Activated naive CD4-positive, alpha-beta T cell treated with anti-CD3 and anti-CD28 coated beads for 36 hours (primary cell): ENCODE results near the gene VTCN1. TPM values are rescaled to one million over a fixed set of nuclear protein-coding genes. Genes with fewer than 3 reads are reported as not detected.

ENCODE experiments used
- CTCF ChIA-PET: fragments of 350-600 bp; sonication (Branson Sonifier 250); formaldehyde crosslinking; loops from one replicate; lab custom pipeline; 2021; ENCODE audit warnings: antibody characterized with exemption; lab: Charles Lee
- DNase-seq: peaks from one replicate; pipeline ENCODE4 v3.0.0-alpha.2; 2020
- H3K27ac Mint-ChIP-seq: one replicate; pipeline ENCODE4 v1.8.0; 2021; ENCODE audit warnings: mild to moderate bottlenecking, mixed read lengths
- H3K27me3 Mint-ChIP-seq: one replicate; pipeline ENCODE4 v1.8.0; 2021; ENCODE audit warnings: low read depth, mixed read lengths
- H3K36me3 Mint-ChIP-seq: one replicate; pipeline ENCODE4 v1.8.0; 2021; ENCODE audit warnings: low read depth, mixed read lengths
- H3K4me1 Mint-ChIP-seq: one replicate; pipeline ENCODE4 v1.8.0; 2021; ENCODE audit warnings: low read depth, mixed read lengths
- H3K4me3 Mint-ChIP-seq: one replicate; pipeline ENCODE4 v1.8.0; 2021; ENCODE audit warnings: mild to moderate bottlenecking, moderate library complexity, mixed read lengths
- H3K9me3 Mint-ChIP-seq: one replicate; pipeline ENCODE4 v1.8.0; 2021; ENCODE audit warnings: mixed read lengths
- intact Hi-C: fragments of 100-400 bp; cut with micrococcal nuclease; formaldehyde crosslinking; loops from one replicate; pipeline ENCODE4 v1.15.1; 2023
- total RNA-seq, 2 experiments: library from RNA; stranded (reverse); gene quantifications; one replicate each; pipeline ENCODE4 v1.2.3, GENCODE V29; 2021

The VTCN1 gene
- total RNA-seq, 2 experiments from 2014 or later = not detected

DNA sequence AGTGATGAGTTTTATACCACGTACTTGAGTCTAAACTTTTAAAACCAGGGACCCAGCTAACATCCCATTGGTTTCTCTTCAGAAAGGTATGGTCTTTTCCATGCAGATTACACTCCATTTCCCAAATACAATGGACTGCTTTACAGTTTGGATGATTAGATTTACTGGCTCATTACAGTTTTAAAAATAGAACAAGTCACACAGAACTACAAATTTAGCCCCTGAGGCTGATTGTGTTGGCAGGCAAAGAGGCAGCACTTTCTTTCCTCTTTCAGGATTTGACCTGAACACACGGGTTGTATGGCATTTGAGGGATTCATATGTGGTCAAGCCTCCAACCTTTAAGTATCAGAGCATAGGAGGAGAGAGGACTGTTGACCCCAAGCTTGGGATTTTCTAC is 21.8 kb upstream of the VTCN1 start:
- Mint-ChIP-seq H3K36me3 (no peaks in the 10 kb centered on the region), H3K4me1 (no peaks in the 10 kb centered on the region), H3K4me3 (no peak overlapping the region), H3K27me3 (no peaks in the 10 kb centered on the region), H3K9me3 (no peaks in the 10 kb centered on the region), H3K27ac (no peak overlapping the region)
- intact Hi-C loops = no loop called here
- CTCF ChIA-PET = no interaction called here
- DNase-seq = no peak

DNA sequence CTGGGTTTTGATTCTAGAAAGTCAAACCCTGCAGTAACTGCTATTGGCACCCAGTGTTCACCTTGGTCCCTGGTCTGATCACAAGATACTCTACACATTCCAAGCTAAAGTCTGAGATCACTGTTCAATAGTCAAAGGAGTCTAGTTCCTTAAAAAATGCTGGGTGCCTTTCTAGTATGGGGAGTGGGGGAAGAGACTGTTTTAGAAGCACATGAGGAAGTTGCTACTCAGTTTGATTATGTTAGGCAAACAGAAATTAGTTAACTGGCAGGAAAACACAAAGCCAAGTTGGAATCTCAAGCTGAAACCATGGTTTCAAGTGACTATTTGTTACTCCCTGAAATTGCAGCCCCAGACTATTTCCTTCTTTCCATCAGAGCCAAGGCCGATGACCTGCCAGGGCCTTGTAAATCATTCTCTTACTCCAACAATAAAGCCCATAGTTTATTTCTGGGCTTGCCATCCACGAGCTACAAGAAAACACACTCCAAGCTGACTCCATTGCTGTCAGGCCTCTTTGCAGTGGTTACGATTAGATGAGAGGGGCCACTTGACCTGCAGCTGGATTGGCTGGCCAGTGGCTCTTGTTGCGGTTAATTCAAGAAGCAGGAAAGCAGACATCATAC is 21.1 kb upstream of the VTCN1 start:
- DNase-seq = no peak
- CTCF ChIA-PET = no interaction called here
- H3K27ac Mint-ChIP-seq = no peak overlapping the region
- intact Hi-C loops = no loop called here
- no peaks in the 10 kb centered on the region for H3K36me3 Mint-ChIP-seq
- H3K27me3 Mint-ChIP-seq = no peaks in the 10 kb centered on the region
- H3K4me1 Mint-ChIP-seq = no peaks in the 10 kb centered on the region
- H3K9me3 Mint-ChIP-seq = no peaks in the 10 kb centered on the region
- no peak overlapping the region for H3K4me3 Mint-ChIP-seq

DNA sequence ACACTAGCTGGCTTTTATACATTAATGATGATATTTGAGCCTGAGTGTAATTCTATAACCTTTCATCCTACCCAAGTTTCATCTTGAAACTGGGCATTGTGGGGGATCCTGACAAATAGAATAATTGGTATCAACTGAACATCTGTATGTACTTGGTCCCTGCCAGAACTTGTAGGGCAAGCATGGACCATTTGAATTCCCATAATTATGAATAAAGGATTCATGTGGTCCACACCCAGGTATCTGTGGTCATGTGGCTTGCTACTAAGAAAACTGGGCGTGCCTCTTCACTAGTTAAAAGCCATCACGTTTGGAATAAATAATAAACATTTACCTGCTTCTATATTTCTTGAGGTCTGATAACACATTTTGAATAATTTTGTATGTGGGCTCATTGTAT is 20.6 kb upstream of the VTCN1 start:
- CTCF ChIA-PET = no interaction called here
- Mint-ChIP-seq H3K4me1 (no peaks in the 10 kb centered on the region), H3K27me3 (no peaks in the 10 kb centered on the region), H3K9me3 (no peaks in the 10 kb centered on the region), H3K36me3 (no peaks in the 10 kb centered on the region), H3K4me3 (no peak overlapping the region), H3K27ac (no peak overlapping the region)
- intact Hi-C loops = no loop called here
- no peak for DNase-seq

DNA sequence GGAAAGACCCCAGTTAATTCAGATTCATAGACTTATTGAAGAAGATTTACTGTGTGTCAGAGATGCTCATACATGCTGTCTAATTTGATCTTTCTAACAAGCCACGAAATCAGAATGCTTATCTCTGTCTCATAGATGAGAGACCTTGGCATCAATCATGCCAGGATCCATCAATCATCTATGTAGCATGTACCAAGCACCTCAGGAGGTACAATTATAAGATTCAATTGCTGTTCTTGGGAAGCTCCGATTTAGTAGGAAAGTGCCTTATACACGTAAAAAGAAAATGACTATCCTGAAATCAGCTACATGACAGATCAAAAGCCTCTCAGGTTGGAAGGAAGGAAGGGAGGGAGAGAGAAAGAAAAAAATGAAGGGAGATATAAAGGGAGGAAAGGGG is 18.5 kb upstream of the VTCN1 start:
- H3K27ac Mint-ChIP-seq = no peak overlapping the region
- no peaks in the 10 kb centered on the region for H3K27me3 Mint-ChIP-seq
- CTCF ChIA-PET = no interaction called here
- H3K4me3 Mint-ChIP-seq = no peak overlapping the region
- H3K36me3 Mint-ChIP-seq = no peaks in the 10 kb centered on the region
- H3K9me3 Mint-ChIP-seq = no peaks in the 10 kb centered on the region
- no peak for DNase-seq
- H3K4me1 Mint-ChIP-seq = no peaks in the 10 kb centered on the region
- intact Hi-C loops = no loop called here

DNA sequence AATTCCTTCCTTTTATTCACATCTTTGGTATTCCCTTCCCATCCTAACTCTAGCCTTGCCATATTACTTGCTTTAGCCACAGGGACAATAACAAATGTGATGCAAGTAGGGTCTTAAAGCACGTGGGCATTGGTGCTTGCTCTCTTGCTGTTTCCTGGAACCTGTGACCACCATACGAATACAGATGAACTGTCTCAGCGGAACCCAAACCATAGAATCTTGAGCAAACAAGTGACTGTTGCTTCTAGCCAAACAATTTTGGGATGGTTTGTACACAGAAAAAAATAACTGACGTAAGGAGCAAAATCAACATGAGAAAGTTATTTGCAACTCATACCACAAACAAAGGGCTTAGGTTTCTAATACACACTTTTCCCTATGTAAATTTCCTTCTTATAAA is 15.2 kb upstream of the VTCN1 start:
- Mint-ChIP-seq H3K36me3 (no peaks in the 10 kb centered on the region), H3K27me3 (no peaks in the 10 kb centered on the region), H3K27ac (no peak overlapping the region), H3K4me3 (no peak overlapping the region), H3K9me3 (peaks cover 5% of the 10 kb centered on the region), H3K4me1 (no peaks in the 10 kb centered on the region)
- intact Hi-C loops = no loop called here
- no peak for DNase-seq
- CTCF ChIA-PET = no interaction called here

DNA sequence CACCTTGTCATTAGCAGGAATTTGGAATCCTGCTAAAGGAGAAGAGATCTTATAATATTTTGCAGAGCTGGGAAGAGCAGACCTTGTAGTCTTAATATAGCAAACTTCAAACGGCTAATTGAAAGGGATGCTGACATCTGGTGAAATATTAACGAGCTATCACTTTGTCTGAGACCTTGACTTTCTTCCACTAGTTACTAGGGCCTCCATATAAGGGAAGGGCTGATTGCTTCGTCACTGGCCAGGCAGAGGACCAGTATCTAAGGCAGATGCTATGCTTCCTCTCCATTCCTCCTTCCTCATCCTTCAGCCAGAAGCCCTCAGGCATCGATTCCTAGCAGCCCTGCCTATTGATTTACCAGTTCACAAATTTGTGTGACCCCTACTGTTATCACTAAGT is 6.0 kb upstream of the VTCN1 start:
- H3K4me1 Mint-ChIP-seq = no peaks in the 10 kb centered on the region
- intact Hi-C loops = no loop called here
- peaks cover 10% of the 10 kb centered on the region for H3K9me3 Mint-ChIP-seq
- no peak overlapping the region for H3K27ac Mint-ChIP-seq
- no peak overlapping the region for H3K4me3 Mint-ChIP-seq
- H3K36me3 Mint-ChIP-seq = no peaks in the 10 kb centered on the region
- H3K27me3 Mint-ChIP-seq = no peaks in the 10 kb centered on the region
- CTCF ChIA-PET = no interaction called here
- DNase-seq = no peak

DNA sequence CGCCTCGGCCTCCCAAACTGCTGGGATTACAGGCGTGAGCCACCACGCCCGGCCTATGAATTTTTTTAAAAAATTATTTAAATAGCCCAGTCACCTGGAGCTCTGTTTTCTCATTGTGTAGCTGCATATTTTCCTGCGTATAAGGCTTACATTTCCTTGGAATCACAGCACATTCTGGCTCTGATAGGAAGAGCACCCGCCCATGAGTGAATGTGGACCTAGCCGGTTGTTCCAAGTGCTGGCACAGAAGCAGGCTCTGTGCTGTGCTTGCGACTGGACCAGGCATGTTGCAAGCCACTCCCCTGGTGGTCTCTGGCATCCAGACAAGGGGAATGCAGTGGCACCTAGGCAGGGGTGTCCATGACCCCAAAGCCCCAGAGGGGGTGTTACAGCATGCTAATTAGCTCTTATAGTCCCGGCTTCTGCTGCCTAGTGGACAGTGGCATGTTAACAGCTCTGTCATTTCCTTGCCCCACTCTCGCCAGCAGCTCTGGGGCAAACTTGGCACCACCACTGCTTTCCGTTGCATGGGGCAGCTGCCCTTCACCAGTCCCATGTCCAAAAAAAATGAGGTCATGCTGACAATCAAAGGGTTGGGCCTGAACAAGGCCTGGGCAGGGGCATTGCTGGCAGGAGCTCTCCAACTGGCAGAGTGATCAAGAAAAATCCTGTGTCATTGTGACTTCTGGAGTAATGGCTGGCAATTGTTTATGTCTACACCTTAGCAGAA is 5.2 kb upstream of the VTCN1 start:
- H3K27me3 Mint-ChIP-seq = no peaks in the 10 kb centered on the region
- no peaks in the 10 kb centered on the region for H3K4me1 Mint-ChIP-seq
- no peaks in the 10 kb centered on the region for H3K36me3 Mint-ChIP-seq
- no peak overlapping the region for H3K4me3 Mint-ChIP-seq
- CTCF ChIA-PET = no interaction called here
- intact Hi-C loops = no loop called here
- DNase-seq = no peak
- no peak overlapping the region for H3K27ac Mint-ChIP-seq
- peaks cover 8% of the 10 kb centered on the region for H3K9me3 Mint-ChIP-seq

DNA sequence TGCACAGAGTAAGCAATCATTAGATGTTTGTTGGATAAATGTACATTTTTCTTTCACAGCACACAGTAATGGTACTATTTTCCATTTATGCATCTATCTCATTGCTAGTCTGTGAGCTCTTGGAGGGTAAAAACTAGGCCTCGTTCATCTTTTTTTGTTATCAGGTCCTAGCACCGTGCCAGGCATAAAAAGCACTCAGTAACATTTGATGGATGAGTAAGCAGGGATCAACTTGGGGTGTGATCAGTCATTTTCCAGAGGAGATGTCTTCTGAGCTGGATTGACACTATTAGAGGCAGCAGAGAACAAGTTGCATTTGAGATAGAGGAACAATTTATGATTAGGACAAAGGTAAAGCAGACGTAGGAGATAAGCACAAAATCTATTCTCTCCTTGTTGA is 4.3 kb upstream of the VTCN1 start:
- intact Hi-C loops = no loop called here
- CTCF ChIA-PET = no interaction called here
- Mint-ChIP-seq H3K27ac (no peak overlapping the region), H3K27me3 (no peaks in the 10 kb centered on the region), H3K4me3 (no peak overlapping the region), H3K36me3 (no peaks in the 10 kb centered on the region), H3K4me1 (no peaks in the 10 kb centered on the region), H3K9me3 (peaks cover 5% of the 10 kb centered on the region)
- DNase-seq = no peak

DNA sequence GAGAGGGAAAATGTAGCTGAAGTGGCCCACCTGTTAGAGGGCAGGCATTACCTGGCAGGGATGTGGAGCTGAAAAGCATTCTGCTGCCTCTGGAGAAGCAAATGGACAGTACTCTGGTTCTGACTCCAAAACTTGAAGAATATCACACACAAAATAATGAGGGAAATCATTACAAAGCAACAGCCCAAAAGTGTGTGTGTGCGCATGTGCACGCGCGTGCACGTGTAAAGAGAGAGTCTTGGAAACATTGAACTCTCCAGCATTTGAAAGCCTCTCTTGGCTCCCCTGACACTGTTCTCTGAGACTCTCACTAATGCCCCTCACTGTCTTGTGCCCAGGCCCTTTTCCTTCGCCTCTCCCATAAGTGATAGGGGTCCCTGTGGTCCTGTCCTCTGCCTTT is 2.3 kb upstream of the VTCN1 start:
- DNase-seq = no peak
- no peaks in the 10 kb centered on the region for H3K9me3 Mint-ChIP-seq
- H3K27me3 Mint-ChIP-seq = peaks cover 5% of the 10 kb centered on the region
- CTCF ChIA-PET = no interaction called here
- H3K36me3 Mint-ChIP-seq = no peaks in the 10 kb centered on the region
- no peaks in the 10 kb centered on the region for H3K4me1 Mint-ChIP-seq
- no peak overlapping the region for H3K4me3 Mint-ChIP-seq
- intact Hi-C loops = no loop called here
- H3K27ac Mint-ChIP-seq = no peak overlapping the region

DNA sequence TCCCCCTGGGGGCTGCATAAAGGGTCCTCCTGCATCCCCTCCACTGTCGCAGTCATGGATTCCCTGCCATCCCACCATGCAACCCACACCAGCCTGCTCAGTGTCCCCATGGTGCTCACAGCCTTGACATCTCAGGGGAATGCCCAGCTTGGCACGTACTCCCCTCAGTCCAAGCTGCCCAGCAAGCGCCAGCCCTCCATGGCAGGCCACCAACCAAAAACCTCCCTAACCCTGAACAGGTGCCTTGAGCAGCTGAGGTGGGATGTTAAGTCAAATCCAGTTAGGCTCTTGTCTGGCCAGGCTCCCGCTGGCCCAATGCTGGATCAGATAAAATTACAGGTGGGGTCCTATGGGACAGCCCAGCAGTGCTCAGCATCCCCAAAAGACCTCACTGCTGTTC is 341 bp downstream of the VTCN1 start:
- peaks cover 11% of the 10 kb centered on the region for H3K27me3 Mint-ChIP-seq

DNA sequence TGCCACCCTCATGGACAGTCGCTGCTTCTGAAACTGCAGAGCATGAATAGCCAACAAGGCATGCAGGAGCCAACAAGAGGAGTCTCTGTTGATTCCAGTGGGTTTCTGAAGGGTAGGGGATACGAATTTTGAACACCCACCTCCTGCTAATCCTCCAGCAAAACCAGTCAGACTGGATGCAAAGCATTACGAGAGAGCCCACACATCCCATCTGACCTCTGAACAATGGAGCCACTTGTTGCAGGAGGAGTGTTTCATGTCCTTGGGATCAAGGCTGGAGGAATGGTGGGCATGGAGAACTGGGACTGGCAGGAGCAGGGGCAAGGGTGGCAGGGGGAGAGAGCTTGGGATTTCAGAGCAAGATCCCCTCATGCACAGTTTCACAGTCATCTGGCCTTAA is 1.6 kb downstream of the VTCN1 start:
- H3K9me3 Mint-ChIP-seq = no peaks in the 10 kb centered on the region
- intact Hi-C loops = no loop called here
- no peaks in the 10 kb centered on the region for H3K4me1 Mint-ChIP-seq
- H3K4me3 Mint-ChIP-seq = no peak overlapping the region
- no peak overlapping the region for H3K27ac Mint-ChIP-seq
- CTCF ChIA-PET = no interaction called here
- no peaks in the 10 kb centered on the region for H3K36me3 Mint-ChIP-seq
- H3K27me3 Mint-ChIP-seq = peaks cover 12% of the 10 kb centered on the region
- no peak for DNase-seq

More for the DNA sequence above, 341 bp downstream of the VTCN1 start:
- Mint-ChIP-seq H3K27ac (no peak overlapping the region), H3K9me3 (no peaks in the 10 kb centered on the region), H3K4me1 (no peaks in the 10 kb centered on the region), H3K36me3 (no peaks in the 10 kb centered on the region), H3K4me3 (no peak overlapping the region)
- intact Hi-C loops = no loop called here
- no peak for DNase-seq
- CTCF ChIA-PET = interaction anchor here (0.8 kb wide), 1 partner anchor 10 kb away, joined by 3 read pairs; no protein-coding TSS in a partner anchor

DNA sequence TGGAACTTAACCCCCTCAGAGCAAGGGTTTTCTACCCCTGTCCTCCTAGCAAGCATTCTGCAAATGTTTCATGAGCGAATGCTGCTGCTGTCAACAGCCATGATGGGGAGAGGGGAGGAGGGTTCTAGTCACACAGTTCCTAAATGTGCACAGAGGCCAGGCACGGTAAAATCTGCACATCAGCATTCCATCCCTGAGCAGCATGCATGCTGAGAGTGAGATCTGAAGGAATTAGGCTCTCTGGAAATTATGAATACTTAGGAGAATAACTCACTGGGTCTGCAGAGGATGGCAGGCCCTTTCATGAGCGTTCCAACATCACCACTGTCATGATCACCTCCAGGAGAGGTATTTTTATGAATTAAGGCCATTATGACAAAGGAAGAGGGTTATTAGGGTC is 2.1 kb downstream of the VTCN1 start:
- Mint-ChIP-seq H3K4me1 (no peaks in the 10 kb centered on the region), H3K4me3 (no peak overlapping the region), H3K27ac (no peak overlapping the region), H3K27me3 (peaks cover 12% of the 10 kb centered on the region), H3K9me3 (no peaks in the 10 kb centered on the region), H3K36me3 (no peaks in the 10 kb centered on the region)
- CTCF ChIA-PET = no interaction called here
- no peak for DNase-seq
- intact Hi-C loops = no loop called here

DNA sequence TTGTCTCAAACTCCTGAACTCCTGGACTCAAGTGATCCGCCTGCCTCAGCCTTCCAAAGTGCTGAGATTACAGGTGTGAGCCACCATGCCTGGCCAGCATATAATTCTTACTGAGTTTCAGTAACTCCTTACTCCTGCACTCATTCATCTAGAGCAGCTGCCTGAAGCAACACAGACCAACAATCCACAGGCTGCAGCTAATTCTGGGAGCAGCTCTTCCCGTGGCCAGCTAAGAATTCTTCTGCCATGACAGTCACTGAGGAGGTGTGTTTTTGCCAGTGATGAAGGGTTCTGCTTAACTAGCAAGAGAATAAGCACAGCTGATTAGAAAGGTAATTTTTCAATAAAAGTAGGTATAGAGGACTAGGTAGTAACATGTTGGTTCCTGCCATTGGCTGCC is 5.4 kb downstream of the VTCN1 start:
- Mint-ChIP-seq H3K4me1 (no peaks in the 10 kb centered on the region), H3K9me3 (no peaks in the 10 kb centered on the region), H3K4me3 (no peak overlapping the region), H3K27ac (no peak overlapping the region), H3K27me3 (peaks cover 14% of the 10 kb centered on the region), H3K36me3 (no peaks in the 10 kb centered on the region)
- DNase-seq = no peak
- CTCF ChIA-PET = no interaction called here
- intact Hi-C loops = no loop called here
